ENCODE data around the gene TUBA1C. TPM values are rescaled to one million over a fixed set of nuclear protein-coding genes. Genes with fewer than 3 reads are reported as not detected.
A peak's percentile ranks its signal among the peaks of the same experiment; 100 is the strongest.

TUBA1C gene
- total RNA-seq, 4 donors from 2014 or later = 45.5 to 142 (median 55.1) TPM

DNA sequence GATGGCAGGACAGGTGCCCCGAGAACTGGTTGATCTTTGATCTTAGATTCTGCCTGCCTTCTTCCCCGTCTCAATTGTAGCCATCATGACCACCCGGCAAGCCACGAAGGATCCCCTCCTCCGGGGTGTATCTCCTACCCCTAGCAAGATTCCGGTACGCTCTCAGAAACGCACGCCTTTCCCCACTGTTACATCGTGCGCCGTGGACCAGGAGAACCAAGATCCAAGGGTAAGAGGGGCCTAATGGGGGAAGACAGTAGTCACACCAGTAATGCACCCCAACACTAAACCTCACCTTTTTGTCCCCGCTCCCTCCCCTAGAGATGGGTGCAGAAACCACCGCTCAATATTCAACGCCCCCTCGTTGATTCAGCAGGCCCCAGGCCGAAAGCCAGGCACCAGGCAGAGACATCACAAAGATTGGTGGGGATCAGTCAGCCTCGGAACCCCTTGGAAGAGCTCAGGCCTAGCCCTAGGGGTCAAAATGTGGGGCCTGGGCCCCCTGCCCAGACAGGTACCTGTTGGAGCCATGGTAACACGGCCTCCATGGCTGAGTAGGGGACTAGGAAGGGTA lies 58.7 kb downstream of the TUBA1C start:
- H3K4me1 ChIP-seq = peaks cover 0 to 16% (median 4%) of the 10 kb centered on the region in 4 donors
- no peak for TF ChIP-seq EP300 (IDR thresholded peaks at IDR 0.05)
- no peak for TF ChIP-seq POLR2A (IDR thresholded peaks at IDR 0.05)
- TF ChIP-seq, protein P1, sequence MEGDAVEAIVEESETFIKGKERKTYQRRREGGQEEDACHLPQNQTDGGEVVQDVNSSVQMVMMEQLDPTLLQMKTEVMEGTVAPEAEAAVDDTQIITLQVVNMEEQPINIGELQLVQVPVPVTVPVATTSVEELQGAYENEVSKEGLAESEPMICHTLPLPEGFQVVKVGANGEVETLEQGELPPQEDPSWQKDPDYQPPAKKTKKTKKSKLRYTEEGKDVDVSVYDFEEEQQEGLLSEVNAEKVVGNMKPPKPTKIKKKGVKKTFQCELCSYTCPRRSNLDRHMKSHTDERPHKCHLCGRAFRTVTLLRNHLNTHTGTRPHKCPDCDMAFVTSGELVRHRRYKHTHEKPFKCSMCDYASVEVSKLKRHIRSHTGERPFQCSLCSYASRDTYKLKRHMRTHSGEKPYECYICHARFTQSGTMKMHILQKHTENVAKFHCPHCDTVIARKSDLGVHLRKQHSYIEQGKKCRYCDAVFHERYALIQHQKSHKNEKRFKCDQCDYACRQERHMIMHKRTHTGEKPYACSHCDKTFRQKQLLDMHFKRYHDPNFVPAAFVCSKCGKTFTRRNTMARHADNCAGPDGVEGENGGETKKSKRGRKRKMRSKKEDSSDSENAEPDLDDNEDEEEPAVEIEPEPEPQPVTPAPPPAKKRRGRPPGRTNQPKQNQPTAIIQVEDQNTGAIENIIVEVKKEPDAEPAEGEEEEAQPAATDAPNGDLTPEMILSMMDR (IDR thresholded peaks at IDR 0.05) = no peak
- H3K4me3 ChIP-seq = peak overlapping the region; percentile 52 to 97 (median 72)
- H3K36me3 ChIP-seq = no peaks in the 10 kb centered on the region
- H3K27me3 ChIP-seq = no peaks in the 10 kb centered on the region
- no peaks in the 10 kb centered on the region for H3K9me3 ChIP-seq
- WGBS, 2 donors = 8 to 13% methylated on average over 18 to 19 of the region's 19 CpGs
- no peak for DNase-seq (ENCODE audit: low spot score in 2 of 2)
- H3K27ac ChIP-seq = no peak overlapping the region

Other genes with a start within 250 kb of the TUBA1C start
- 10 to 100 TPM; 40.6 to 60.7 (median 46.1) TPM for gene PRKAG1, start 246.3 kb upstream of the TUBA1C start, total RNA-seq
- 100 to 1,000 TPM in 1 of 4 donors, 10 to 100 TPM in 3; 53.5 to 102 (median 76.9) TPM for gene KMT2D, start 204.3 kb upstream of the TUBA1C start, total RNA-seq
- gene RHEBL1, start 195.1 kb upstream of the TUBA1C start, total RNA-seq = 1 to 10 TPM in 2 of 4 donors, not detected in 2; 1.1 to 4.3 TPM
- 10 to 100 TPM; 55.5 to 94.7 (median 60.1) TPM for gene DHH, start 170.3 kb upstream of the TUBA1C start, total RNA-seq
- gene LMBR1L, start 154.2 kb upstream of the TUBA1C start, total RNA-seq = 10 to 100 TPM; 50.3 to 97.5 (median 73.0) TPM
- 100 to 1,000 TPM; 516 to 967 (median 709) TPM for gene TUBA1B, start 133.7 kb upstream of the TUBA1C start, total RNA-seq
- 100 to 1,000 TPM; 264 to 402 (median 307) TPM for gene TUBA1A, start 76.0 kb upstream of the TUBA1C start, total RNA-seq
- gene PRPH, start 30.1 kb downstream of the TUBA1C start, total RNA-seq = under 1 TPM in 3 of 4 donors, not detected in 1; 0.20 to 0.84 (median 0.22) TPM
- gene TROAP, start 58.2 kb downstream of the TUBA1C start, total RNA-seq = 1 to 10 TPM in 2 of 4 donors, under 1 TPM in 1, not detected in 1; 0.30 to 6.5 (median 3.1) TPM
- not detected for gene C1QL4, start 72.1 kb downstream of the TUBA1C start, total RNA-seq
- gene DNAJC22, start 81.8 kb downstream of the TUBA1C start, total RNA-seq = not detected
- gene SPATS2, start 102.4 kb downstream of the TUBA1C start, total RNA-seq = 10 to 100 TPM in 2 of 4 donors, 1 to 10 TPM in 2; 5.9 to 14.7 (median 9.8) TPM